Psoas muscle (tissue), 8 donors: ENCODE results near the gene KIF12. TPM values are rescaled to one million over a fixed set of nuclear protein-coding genes. Genes with fewer than 3 reads are reported as not detected.

ENCODE experiments used
- ATAC-seq, 4 donors: fragments of 200-7000 bp; cut with Tn5 transposase; one replicate each; pipeline ENCODE4 v1.9.1; 2020; ENCODE audit warnings: moderate library complexity in 3 of 4, mild to moderate bottlenecking in 2 of 4
- DNase-seq, 2 donors: peaks; one replicate each; pipeline ENCODE4 v3.0.0-alpha.2; 2020
- H3K27ac ChIP-seq: fragments of 200-600 bp; one replicate; pipeline ENCODE4 v1.8.0; 2022
- H3K27me3 ChIP-seq, 3 donors: fragments of 200-600 bp in 1 of 3; one replicate each; pipeline versions ENCODE4 v1.6.1 to v1.8.0; 2013 to 2022; ENCODE audit warnings: low read length in 2 of 3, mild to moderate bottlenecking in 2 of 3, moderate library complexity in 1 of 3; ENCODE audit not compliant: insufficient read depth in 3 of 3
- H3K36me3 ChIP-seq, 2 donors: fragments of 200-600 bp in 1 of 2; one replicate each; pipeline versions ENCODE4 v1.6.1 to v1.8.0; 2013 to 2022; ENCODE audit warnings: low read depth in 1 of 2, mild to moderate bottlenecking in 1 of 2, moderate library complexity in 1 of 2; ENCODE audit not compliant: insufficient read depth in 1 of 2
- H3K4me1 ChIP-seq: fragments of 200-600 bp; one replicate; pipeline ENCODE4 v1.8.0; 2022
- H3K4me3 ChIP-seq: fragments of 200-600 bp; one replicate; pipeline ENCODE4 v1.8.0; 2022; ENCODE audit warnings: mild to moderate bottlenecking
- H3K9me3 ChIP-seq: fragments of 200-600 bp; one replicate; pipeline ENCODE4 v1.8.0; 2022
- CTCF ChIP-seq: fragments of 200-600 bp; IDR thresholded peaks from one replicate; pipeline ENCODE4 v1.8.0; 2022; ENCODE audit warnings: antibody characterized with exemption
- WGBS, 3 donors: extraction: QIAGEN DNeasy Blood & Tissue Kit; methylation state at CpG; one replicate each; pipeline versions ENCODE4 v1.1.6 to v1.1.7; 2013; 5-methylcytosine and 5-hydroxymethylcytosine counted together
- intact Hi-C, 2 donors: fragments of 100-400 bp; cut with DNase I; formaldehyde crosslinking; loops; one replicate each; pipeline versions ENCODE4 v1.11.0 to v1.14.2; 2022
- polyA plus RNA-seq, 3 donors: library from polyadenylated mRNA; stranded (reverse); fragments of 200-250 nt; gene quantifications; one replicate each; pipeline ENCODE4 v1.2.3, GENCODE V29; 2013
- total RNA-seq, 4 donors: library from RNA; stranded (reverse); fragmentation: NEBNext Ultra II Directional in 2 of 4; extraction: Animal tissue kit (Norgen Biotek cat#: 25700) in 2 of 4; gene quantifications; one replicate each; pipeline versions ENCODE4 v1.2.1 to v1.2.4, GENCODE V29; 2021 to 2023
- donor health status: healthy with polysubstance abuse.
- donor health status: DM: no; HTN: no; CAD: no; lungs with moderate emphysema.
- donor health status: Bipolar disorder and iron deficiency.
- donor health status: healthy.
- donor health status: DM: yes; HTN: yes; CAD: no.
- donor health status: DM: no; HTN: no; CAD: no.
- donor health status: DM: no; HTN: no; CAD: no.
- donor health status: DM: yes; HTN: yes; CAD: no.

Gene KIF12
- total and polyA plus RNA-seq, 7 donors = 0.03 to 0.13 (median 0.04) TPM; not detected in 4

- TF ChIP-seq CTCF = no peak
- Histone ChIP-seq H3K9me3 (no peaks in the 10 kb centered on the region), H3K27ac (no peak within 1 kb of the TSS), H3K27me3 (peaks cover 0 to 2% (median 0%) of the 10 kb centered on the region in 3 donors), H3K4me3 (no peak within 1 kb of the TSS), H3K36me3 (no peaks in the 10 kb centered on the region), H3K4me1 (no peaks in the 10 kb centered on the region)
- intact Hi-C loops = no loop called here
- ATAC-seq (no peak), DNase-seq (no peak)
- WGBS, 3 donors = 59 to 70% (median 61%) methylated on average over 16 of the region's 16 CpGs
Observed at GRCh38 chr9:114078021-114078780, 20.9 kb downstream of the KIF12 start, which contains the start of gene AMBP. TSS of gene AMBP (minus strand) at chr9:114078300. CDS start at chr9:114078209, 91 bp downstream.

DNA sequence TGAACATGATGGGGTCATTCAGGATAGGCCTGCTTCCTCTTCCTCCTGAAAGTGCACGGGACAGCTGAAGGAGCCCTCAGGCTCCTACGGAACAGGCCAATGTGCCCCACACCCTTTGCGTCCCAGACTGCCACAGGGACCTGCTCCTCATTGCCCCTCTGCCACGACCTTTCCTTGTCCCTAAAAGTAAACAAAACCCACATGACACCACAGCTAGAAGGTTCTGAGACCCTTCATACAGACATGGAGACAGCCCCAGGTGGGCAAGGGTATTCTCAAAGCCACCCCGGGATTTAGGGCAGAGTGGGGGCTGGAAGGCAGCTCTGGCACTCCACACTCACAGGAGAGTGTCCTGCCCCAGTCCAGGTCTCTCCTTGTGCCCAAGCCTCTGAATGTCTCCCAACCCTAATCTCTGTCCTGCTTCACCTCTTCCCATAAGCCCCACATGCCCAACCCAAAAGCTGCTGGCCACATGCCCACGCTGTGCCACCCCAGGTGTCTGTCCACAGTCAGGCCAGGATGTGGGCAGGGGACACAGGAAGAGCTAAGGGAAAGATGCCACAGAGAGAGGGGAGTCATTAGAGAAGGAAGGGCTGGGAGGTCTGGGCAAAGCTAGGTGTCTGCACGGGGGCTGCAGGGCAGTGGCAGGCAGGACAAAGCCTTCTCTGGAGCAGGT lies 21.8 kb downstream of the KIF12 start:
- 63 to 69% (median 65%) methylated on average over 7 of the region's 7 CpGs for WGBS, 3 donors
- H3K4me3 ChIP-seq = no peak overlapping the region
- no peaks in the 10 kb centered on the region for H3K4me1 ChIP-seq
- ATAC-seq (no peak), DNase-seq (no peak)
- intact Hi-C loops = no loop called here
- TF ChIP-seq CTCF = no peak
- no peaks in the 10 kb centered on the region for H3K36me3 ChIP-seq
- H3K27ac ChIP-seq = no peak overlapping the region
- H3K9me3 ChIP-seq = no peaks in the 10 kb centered on the region
- peaks cover 0 to 2% (median 0%) of the 10 kb centered on the region in 3 donors for H3K27me3 ChIP-seq

DNA sequence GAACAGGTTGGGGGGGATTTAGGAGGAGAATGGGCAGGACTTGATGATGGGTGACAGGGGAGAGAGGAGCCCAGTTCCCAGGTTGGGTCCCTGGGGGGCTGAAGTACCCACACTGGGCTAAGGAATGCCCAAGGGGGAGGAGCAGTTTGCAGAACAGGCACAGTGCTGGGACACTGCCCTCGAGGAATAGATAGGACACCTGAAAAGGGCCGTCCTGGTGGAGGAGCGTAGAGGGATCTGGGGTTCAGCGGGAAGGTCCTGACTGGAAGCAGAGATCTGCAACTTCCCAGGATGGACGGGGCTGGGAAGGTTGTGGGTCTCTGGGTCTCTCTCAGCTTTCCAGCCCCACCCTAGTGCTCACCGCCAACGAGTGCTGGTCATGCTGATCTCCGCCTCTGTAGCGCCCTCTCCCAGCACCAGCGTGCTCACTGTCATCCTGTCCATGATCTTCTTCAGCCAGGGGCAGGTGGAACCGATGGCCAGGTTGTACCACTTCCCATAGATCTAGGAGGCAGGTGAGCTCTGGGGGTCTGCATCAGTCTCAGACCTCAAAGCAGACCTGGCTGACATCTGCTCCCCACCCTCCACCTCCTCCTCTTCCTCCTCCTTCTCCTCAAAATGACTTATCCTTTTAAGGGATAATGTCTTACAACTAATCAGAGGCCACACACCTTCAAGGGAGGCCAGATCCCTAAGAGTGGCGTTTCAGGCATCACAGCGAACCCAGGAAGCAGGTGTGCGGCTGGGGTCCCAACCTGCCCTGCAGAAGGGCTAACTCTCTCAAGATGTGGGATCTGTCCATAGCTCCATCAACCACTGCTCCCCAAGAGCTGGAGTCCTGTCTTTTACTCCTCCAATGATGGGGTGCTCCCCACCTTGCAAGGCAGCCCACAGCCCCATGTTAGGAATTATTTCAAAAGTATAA lies 22.6 kb downstream of the KIF12 start:
- ATAC-seq = no peak
- Histone ChIP-seq H3K27ac (no peak overlapping the region), H3K9me3 (no peaks in the 10 kb centered on the region), H3K36me3 (no peaks in the 10 kb centered on the region), H3K4me1 (no peaks in the 10 kb centered on the region), H3K27me3 (peaks cover 0 to 2% (median 0%) of the 10 kb centered on the region in 3 donors), H3K4me3 (no peak overlapping the region)
- no peak for TF ChIP-seq CTCF
- intact Hi-C loops = no loop called here
- no peak for DNase-seq
- 69 to 79% (median 77%) methylated on average over 14 of the region's 14 CpGs for WGBS, 3 donors

GRCh38 chr9:114075602-114076001 lies 23.5 kb downstream of the KIF12 start:
- TF ChIP-seq CTCF = no peak
- no peak for ATAC-seq

More at GRCh38 chr9:114075602-114076001, 23.5 kb downstream of the KIF12 start:
- 67 to 82% (median 68%) methylated on average over 4 of the region's 4 CpGs for WGBS, 3 donors
- no peak overlapping the region for H3K27ac ChIP-seq
- H3K36me3 ChIP-seq = no peaks in the 10 kb centered on the region
- H3K4me1 ChIP-seq = no peaks in the 10 kb centered on the region
- peaks cover 0 to 2% (median 0%) of the 10 kb centered on the region in 3 donors for H3K27me3 ChIP-seq
- no peaks in the 10 kb centered on the region for H3K9me3 ChIP-seq
- H3K4me3 ChIP-seq = no peak overlapping the region
- DNase-seq = no peak
- intact Hi-C loops = no loop called here
